A673 (cell line): ENCODE results near the gene TENM4.

Experiments
- CTCF ChIP-seq: fragments of 300-800, 200-600 bp; sonication (generic); conservative IDR thresholded peaks from 2 replicates; pipeline ENCODE4 v1.5.1; 2017; ENCODE audit warnings: low read depth, mild to moderate bottlenecking, antibody characterized with exemption, low read length, moderate library complexity, mixed read lengths
- EZH2 ChIP-seq: fragments of 200-600 bp; sonication (generic); IDR thresholded peaks from 2 replicates; pipeline ENCODE4 v1.6.1; 2017; ENCODE audit warnings: borderline replicate concordance, low read depth, mild to moderate bottlenecking, mixed read lengths, antibody characterized with exemption, low read length; ENCODE audit not compliant: poor library complexity, severe bottlenecking

- TF ChIP-seq CTCF (no peak), EZH2 (no peak)
Observed at GRCh38 chr11:78807351-78807750, 633.5 kb downstream of the TENM4 start.
